GM21529 (cell line): ENCODE results near the gene TRPM3.

Experiments
- ATAC-seq: cut with Tn5 transposase; IDR thresholded peaks from one replicate; pipeline ENCODE4 v1.9.1; 2021; ENCODE audit not compliant: unreplicated experiment

Gene TRPM3

GRCh38 chr9:70950270-70950669 lies 171.2 kb downstream of the TRPM3 start:
- no peak for ATAC-seq

- ATAC-seq, result peak; percentile 77
Measured at GRCh38 chr9:70949239-70949638, 172.2 kb downstream of the TRPM3 start.

- ATAC-seq, result no peak
Measured at GRCh38 chr9:70948744-70949143, 172.7 kb downstream of the TRPM3 start.

GRCh38 chr9:70947511-70947910 lies 173.9 kb downstream of the TRPM3 start:
- no peak for ATAC-seq

- ATAC-seq, result no peak
Measured at GRCh38 chr9:70947086-70947485, 174.3 kb downstream of the TRPM3 start.

- ATAC-seq, result no peak
Measured at GRCh38 chr9:70945301-70945700, 176.1 kb downstream of the TRPM3 start.

- no peak for ATAC-seq
Measured at GRCh38 chr9:70941191-70941590, 180.2 kb downstream of the TRPM3 start.

- ATAC-seq, result no peak
Measured at GRCh38 chr9:70940605-70941004, 180.8 kb downstream of the TRPM3 start.

GRCh38 chr9:70936536-70936935 lies 184.9 kb downstream of the TRPM3 start:
- no peak for ATAC-seq

- ATAC-seq, result no peak
Measured at GRCh38 chr9:70935856-70936255, 185.6 kb downstream of the TRPM3 start.

- no peak for ATAC-seq
Measured at GRCh38 chr9:70934642-70935041, 186.8 kb downstream of the TRPM3 start.

- ATAC-seq, result no peak
Measured at GRCh38 chr9:70933321-70933720, 188.1 kb downstream of the TRPM3 start.

- ATAC-seq, result no peak
Measured at GRCh38 chr9:70932097-70932496, 189.3 kb downstream of the TRPM3 start.

- no peak for ATAC-seq
Measured at GRCh38 chr9:70927530-70927929, 193.9 kb downstream of the TRPM3 start.

- peak; percentile 87 for ATAC-seq
Measured at GRCh38 chr9:70924895-70925547, 196.4 kb downstream of the TRPM3 start.

GRCh38 chr9:70924380-70924779 lies 197.0 kb downstream of the TRPM3 start:
- no peak for ATAC-seq

- no peak for ATAC-seq
Measured at GRCh38 chr9:70923961-70924360, 197.5 kb downstream of the TRPM3 start.

GRCh38 chr9:70921136-70921535 lies 200.3 kb downstream of the TRPM3 start:
- no peak for ATAC-seq

- ATAC-seq, result no peak
Measured at GRCh38 chr9:70917277-70917676, 204.1 kb downstream of the TRPM3 start.

- ATAC-seq, result no peak
Measured at GRCh38 chr9:70911791-70912190, 209.6 kb downstream of the TRPM3 start.

GRCh38 chr9:70910598-70910997 lies 210.8 kb downstream of the TRPM3 start:
- no peak for ATAC-seq

- peak; percentile 53 for ATAC-seq
Measured at GRCh38 chr9:70902692-70903131, 218.7 kb downstream of the TRPM3 start.

GRCh38 chr9:70902171-70902570 lies 219.2 kb downstream of the TRPM3 start:
- no peak for ATAC-seq
